GM19467 (cell line): ENCODE data around the gene NUDT21.
A peak's percentile ranks its signal among the peaks of the same experiment; 100 is the strongest.
"Not testable (repeated sequence)": the region's sequence is repeated elsewhere in the genome, so short reads cannot be mapped to it uniquely, and the experiment has no call there.

ENCODE experiments used
- ATAC-seq: cut with Tn5 transposase; IDR thresholded peaks from one replicate; pipeline ENCODE4 v1.9.1; 2021; ENCODE audit warnings: mild to moderate bottlenecking, moderate library complexity; ENCODE audit not compliant: unreplicated experiment

NUDT21 gene

GRCh38 chr16:56450986-56451752 lies at the start of gene NUDT21, which contains the start of gene OGFOD1:
NUDT21 (minus strand) TSS chr16:56451332; CDS start chr16:56451202, 130 bp downstream.
OGFOD1 (plus strand) TSS chr16:56451554; CDS start chr16:56451613, 59 bp downstream.
- ATAC-seq: peak; percentile 97

GRCh38 chr16:56493815-56494214 lies 42.7 kb upstream of the NUDT21 start:
- ATAC-seq: no peak

- ATAC-seq: no peak
Measured at GRCh38 chr16:56493126-56493525, 42.0 kb upstream of the NUDT21 start.

GRCh38 chr16:56491657-56492261 lies 40.6 kb upstream of the NUDT21 start:
- ATAC-seq: no peak

- not testable (repeated sequence) for ATAC-seq
Measured at GRCh38 chr16:56488868-56489267, 37.7 kb upstream of the NUDT21 start.

GRCh38 chr16:56488035-56488434 lies 36.9 kb upstream of the NUDT21 start:
- ATAC-seq: no peak

GRCh38 chr16:56483394-56483793 lies 32.3 kb upstream of the NUDT21 start:
- ATAC-seq: no peak

GRCh38 chr16:56482683-56483236 lies 31.6 kb upstream of the NUDT21 start:
- no peak for ATAC-seq

GRCh38 chr16:56481468-56482122 lies 30.5 kb upstream of the NUDT21 start:
- ATAC-seq: no peak

- no peak for ATAC-seq
Measured at GRCh38 chr16:56480776-56481467, 29.8 kb upstream of the NUDT21 start.

GRCh38 chr16:56479469-56479868 lies 28.3 kb upstream of the NUDT21 start:
- no peak for ATAC-seq

- no peak for ATAC-seq
Measured at GRCh38 chr16:56478281-56479049, 27.3 kb upstream of the NUDT21 start.

- ATAC-seq: no peak
Measured at GRCh38 chr16:56477096-56477878, 26.2 kb upstream of the NUDT21 start.

GRCh38 chr16:56475201-56475600 lies 24.1 kb upstream of the NUDT21 start:
- ATAC-seq: no peak

- no peak for ATAC-seq
Measured at GRCh38 chr16:56470666-56471065, 19.5 kb upstream of the NUDT21 start.

GRCh38 chr16:56470232-56470631 lies 19.1 kb upstream of the NUDT21 start:
- no peak for ATAC-seq

GRCh38 chr16:56469748-56470147 lies 18.6 kb upstream of the NUDT21 start:
- ATAC-seq: no peak

GRCh38 chr16:56468800-56469199 lies 17.7 kb upstream of the NUDT21 start:
- no peak for ATAC-seq

- no peak for ATAC-seq
Measured at GRCh38 chr16:56466344-56466743, 15.2 kb upstream of the NUDT21 start.
